CD4-positive, alpha-beta memory T cell (primary cell): ENCODE results near the gene NUP188. TPM values are rescaled to one million over a fixed set of nuclear protein-coding genes. Genes with fewer than 3 reads are reported as not detected.

Experiments used
- CTCF ChIA-PET: fragments of 350-600 bp; sonication (Branson Sonifier 250); formaldehyde crosslinking; loops from one replicate; lab custom pipeline; 2021; ENCODE audit warnings: inconsistent platforms; ENCODE audit not compliant: partially characterized antibody; lab: Charles Lee
- POLR2A ChIA-PET: fragments of 350-600 bp; sonication (Branson Sonifier 250); formaldehyde crosslinking; loops from one replicate; lab custom pipeline; 2021; ENCODE audit not compliant: partially characterized antibody; lab: Charles Lee
- DNase-seq, 5 donors: peaks; one replicate each; pipeline versions ENCODE4 v3.0.0 to v3.0.0-alpha.2; 2020 to 2022; ENCODE audit warnings: mixed read lengths in 1 of 5
- H3K27ac ChIP-seq: one replicate; pipeline ENCODE4 v1.7.0; 2013; ENCODE audit warnings: low read depth, low read length
- H3K27me3 ChIP-seq: 2 replicates; pipeline ENCODE4 v1.7.0; 2013; ENCODE audit warnings: mild to moderate bottlenecking, low read length, moderate library complexity; ENCODE audit not compliant: insufficient read depth
- H3K36me3 ChIP-seq: 2 replicates; pipeline ENCODE4 v1.7.0; 2013; ENCODE audit warnings: mild to moderate bottlenecking, low read length, moderate library complexity; ENCODE audit not compliant: insufficient read depth
- H3K4me1 ChIP-seq: 2 replicates; pipeline ENCODE4 v1.7.0; 2013; ENCODE audit warnings: mild to moderate bottlenecking, low read length, moderate library complexity; ENCODE audit not compliant: insufficient read depth
- H3K4me3 ChIP-seq, 2 donors: one replicate each; pipeline ENCODE4 v1.7.0; 2013; ENCODE audit warnings: low read length in 2 of 2, mild to moderate bottlenecking in 1 of 2
- H3K9me3 ChIP-seq, 2 donors: one replicate each; pipeline ENCODE4 v1.7.0; 2013; ENCODE audit warnings: low read length in 2 of 2, control low read depth in 1 of 2; ENCODE audit not compliant: control insufficient read depth in 1 of 2
- H3K27ac Mint-ChIP-seq, 7 donors: one replicate each; pipeline ENCODE4 v1.8.0; 2020 to 2021; ENCODE audit warnings: mixed read lengths in 7 of 7, mild to moderate bottlenecking in 6 of 7, inconsistent platforms in 3 of 7, moderate library complexity in 3 of 7
- H3K27me3 Mint-ChIP-seq, 2 donors: one replicate each; pipeline ENCODE4 v1.8.0; 2020 to 2021; ENCODE audit warnings: mixed read lengths in 2 of 2
- H3K36me3 Mint-ChIP-seq, 2 donors: one replicate each; pipeline ENCODE4 v1.8.0; 2020 to 2021; ENCODE audit warnings: mixed read lengths in 2 of 2, inconsistent platforms in 1 of 2, mild to moderate bottlenecking in 1 of 2
- H3K4me1 Mint-ChIP-seq, 4 donors: one replicate each; pipeline ENCODE4 v1.8.0; 2020 to 2021; ENCODE audit warnings: mixed read lengths in 4 of 4, mild to moderate bottlenecking in 1 of 4
- H3K4me3 Mint-ChIP-seq, 8 donors: one replicate each; pipeline ENCODE4 v1.8.0; 2020 to 2021; ENCODE audit warnings: mixed read lengths in 8 of 8, mild to moderate bottlenecking in 7 of 8, moderate library complexity in 6 of 8, inconsistent platforms in 3 of 8
- H3K9me3 Mint-ChIP-seq, 8 donors: one replicate each; pipeline ENCODE4 v1.8.0; 2020 to 2021; ENCODE audit warnings: mixed read lengths in 8 of 8, mild to moderate bottlenecking in 5 of 8, inconsistent platforms in 3 of 8, moderate library complexity in 1 of 8
- intact Hi-C: fragments of 100-400 bp; cut with micrococcal nuclease; formaldehyde crosslinking; loops from one replicate; pipeline ENCODE4 v1.15.1; 2023
- polyA plus RNA-seq, 2 donors: library from polyadenylated mRNA; unstranded; fragments of 300-500 nt; fragmentation: Illumina TruSeq; gene quantifications; one replicate each; pipeline ENCODE4 v1.2.3, GENCODE V29; 2021
- total RNA-seq, 2 experiments: library from RNA; stranded (reverse); gene quantifications; one replicate each; pipeline ENCODE4 v1.2.3, GENCODE V29; 2021

The NUP188 gene
- total and polyA plus RNA-seq, 4 experiments from 2014 or later, result 27.2 to 70.8 (median 54.8) TPM

DNA sequence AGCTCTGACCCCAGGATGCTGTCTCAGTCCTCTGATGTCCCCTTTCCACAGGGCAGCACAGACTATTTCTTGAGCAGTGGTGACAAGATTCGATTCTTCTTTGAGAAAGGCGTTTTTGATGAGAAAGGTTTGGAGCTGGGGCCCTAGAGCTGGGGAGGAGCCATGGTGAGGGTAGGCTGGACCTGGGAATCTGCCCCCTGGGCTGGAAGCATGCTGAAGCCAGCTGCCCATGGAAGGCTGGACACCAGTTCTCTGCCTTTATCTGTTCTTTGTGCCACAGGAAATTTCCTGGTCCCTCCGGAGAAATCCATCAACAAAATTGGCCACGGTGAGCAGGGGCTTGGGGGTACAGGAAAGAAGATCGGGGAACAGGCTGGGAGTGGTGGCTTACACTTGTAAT lies 13.8 kb upstream of the NUP188 start:
- no peak overlapping the region for H3K4me3 ChIP-seq
- no peaks in the 10 kb centered on the region for H3K4me1 ChIP-seq
- H3K36me3 ChIP-seq, result no peaks in the 10 kb centered on the region
- H3K4me1 Mint-ChIP-seq, result no peaks in the 10 kb centered on the region
- no peaks in the 10 kb centered on the region for H3K36me3 Mint-ChIP-seq
- no peaks in the 10 kb centered on the region for H3K9me3 Mint-ChIP-seq
- no peak for DNase-seq
- ChIA-PET POLR2A (no interaction called here), CTCF (interaction anchor here (1.0 to 1.6 kb wide), 2 partner anchors 70 to 116 kb away, joined by 5 to 6 read pairs; partner anchors contain the start of gene ENDOG)
- H3K27ac Mint-ChIP-seq, result no peak overlapping the region
- no peak overlapping the region for H3K4me3 Mint-ChIP-seq
- intact Hi-C loops, result no loop called here
- no peaks in the 10 kb centered on the region for H3K27me3 Mint-ChIP-seq
- no peak overlapping the region for H3K27ac ChIP-seq
- no peaks in the 10 kb centered on the region for H3K9me3 ChIP-seq
- no peaks in the 10 kb centered on the region for H3K27me3 ChIP-seq

DNA sequence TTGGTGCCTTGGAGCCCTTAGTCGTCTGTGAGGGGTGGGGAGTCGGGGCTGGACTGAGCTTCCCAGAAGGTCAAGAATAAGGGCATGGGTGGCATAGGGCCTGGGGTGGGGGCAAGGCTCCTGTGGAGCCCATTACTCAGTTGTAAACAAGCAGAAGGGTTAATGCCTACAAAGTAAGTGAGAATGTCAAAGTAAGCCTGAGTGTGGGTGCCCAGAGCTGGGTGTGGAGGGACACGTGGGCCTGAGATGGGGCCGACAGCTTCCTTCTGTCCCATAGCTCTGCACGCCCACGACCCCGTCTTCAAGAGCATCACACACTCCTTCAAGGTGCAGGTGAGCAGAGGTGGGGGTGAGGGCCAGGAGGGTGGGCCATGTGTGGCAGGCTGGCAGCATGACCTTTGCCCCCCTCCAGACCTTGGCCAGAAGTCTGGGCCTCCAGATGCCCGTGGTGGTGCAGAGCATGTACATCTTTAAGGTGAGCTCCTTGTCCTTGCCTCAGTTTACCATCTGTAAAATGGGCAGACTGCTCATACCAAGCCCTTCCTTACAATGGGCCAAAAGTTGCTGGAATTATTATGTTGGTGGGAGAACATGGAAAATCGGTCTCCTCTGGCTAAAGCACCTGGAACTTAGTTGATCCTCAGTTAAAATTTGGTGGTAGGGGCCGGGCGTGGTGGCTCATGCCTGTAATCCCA lies 11.2 kb upstream of the NUP188 start:
- Mint-ChIP-seq H3K4me1 (no peaks in the 10 kb centered on the region), H3K36me3 (no peaks in the 10 kb centered on the region), H3K27ac (no peak overlapping the region), H3K4me3 (no peak overlapping the region), H3K9me3 (no peaks in the 10 kb centered on the region), H3K27me3 (no peaks in the 10 kb centered on the region)
- POLR2A ChIA-PET, result no interaction called here
- no peaks in the 10 kb centered on the region for H3K27me3 ChIP-seq
- intact Hi-C loops, result no loop called here
- no peaks in the 10 kb centered on the region for H3K9me3 ChIP-seq
- H3K4me1 ChIP-seq, result no peaks in the 10 kb centered on the region
- CTCF ChIA-PET, result interaction anchor here (1.9 to 4.0 kb wide), 2 partner anchors 8 to 10 kb away, joined by 4 to 22 read pairs; no protein-coding TSS in a partner anchor
- H3K27ac ChIP-seq, result no peak overlapping the region
- no peak overlapping the region for H3K4me3 ChIP-seq
- no peak for DNase-seq
- no peaks in the 10 kb centered on the region for H3K36me3 ChIP-seq

DNA sequence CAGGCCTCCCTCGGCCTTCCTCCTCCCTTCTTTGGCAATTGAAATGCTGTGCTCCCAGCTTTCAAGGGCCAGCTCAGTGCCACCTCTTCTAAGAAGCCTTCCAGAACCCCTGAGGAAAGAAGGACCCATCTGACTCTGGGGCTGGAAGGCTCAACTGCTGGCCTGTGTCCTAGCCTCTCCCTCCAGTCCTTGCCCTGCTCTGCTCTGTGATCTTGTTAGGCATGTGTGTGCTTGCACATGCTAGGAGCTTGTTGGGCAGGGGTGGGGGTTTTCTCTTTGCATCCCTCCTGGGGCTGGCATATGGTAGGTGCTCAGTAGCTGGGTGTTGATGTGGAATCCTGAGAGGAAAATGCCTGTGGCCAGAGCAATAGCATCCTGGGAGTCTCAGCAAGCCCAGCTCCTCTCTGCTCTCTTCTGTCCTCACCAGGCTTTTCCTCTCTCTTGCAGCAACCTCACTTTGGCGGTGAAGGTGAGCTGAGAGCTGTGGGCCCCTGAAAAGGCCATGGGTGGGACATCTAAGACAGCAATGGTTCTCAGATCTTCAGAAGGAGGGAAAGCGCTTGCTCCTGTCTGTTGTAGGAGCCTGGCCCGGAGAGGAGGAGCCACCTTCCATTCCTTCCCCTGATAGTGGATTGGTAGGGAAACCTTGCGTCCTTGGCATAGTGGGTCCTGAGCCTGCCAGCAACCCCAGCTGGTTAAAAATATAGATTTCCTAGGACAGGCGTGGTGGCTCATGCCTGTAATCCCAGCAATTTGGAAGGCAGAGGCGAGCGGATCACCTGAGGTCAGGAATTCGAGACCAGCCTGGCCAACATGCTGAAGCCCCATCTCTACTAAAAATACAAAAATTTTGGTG lies 10.0 kb upstream of the NUP188 start:
- ChIA-PET CTCF (interaction anchor here (0.9 to 4.0 kb wide), 2 partner anchors 9 to 289 kb away, joined by 4 to 22 read pairs; no protein-coding TSS in a partner anchor), POLR2A (interaction anchor here (1.2 kb wide), 1 partner anchor 10 kb away, joined by 5 read pairs; the partner anchor contains the start of genes DOLK and NUP188)
- Histone ChIP-seq H3K27me3 (no peaks in the 10 kb centered on the region), H3K27ac (no peak overlapping the region), H3K4me1 (no peaks in the 10 kb centered on the region), H3K9me3 (no peaks in the 10 kb centered on the region), H3K4me3 (no peak overlapping the region), H3K36me3 (no peaks in the 10 kb centered on the region)
- Mint-ChIP-seq H3K9me3 (peaks cover 0 to 3% (median 0%) of the 10 kb centered on the region in 8 donors), H3K27me3 (no peaks in the 10 kb centered on the region), H3K36me3 (no peaks in the 10 kb centered on the region), H3K27ac (no peak overlapping the region), H3K4me3 (no peak overlapping the region), H3K4me1 (no peaks in the 10 kb centered on the region)
- no peak for DNase-seq
- intact Hi-C loops, result no loop called here

DNA sequence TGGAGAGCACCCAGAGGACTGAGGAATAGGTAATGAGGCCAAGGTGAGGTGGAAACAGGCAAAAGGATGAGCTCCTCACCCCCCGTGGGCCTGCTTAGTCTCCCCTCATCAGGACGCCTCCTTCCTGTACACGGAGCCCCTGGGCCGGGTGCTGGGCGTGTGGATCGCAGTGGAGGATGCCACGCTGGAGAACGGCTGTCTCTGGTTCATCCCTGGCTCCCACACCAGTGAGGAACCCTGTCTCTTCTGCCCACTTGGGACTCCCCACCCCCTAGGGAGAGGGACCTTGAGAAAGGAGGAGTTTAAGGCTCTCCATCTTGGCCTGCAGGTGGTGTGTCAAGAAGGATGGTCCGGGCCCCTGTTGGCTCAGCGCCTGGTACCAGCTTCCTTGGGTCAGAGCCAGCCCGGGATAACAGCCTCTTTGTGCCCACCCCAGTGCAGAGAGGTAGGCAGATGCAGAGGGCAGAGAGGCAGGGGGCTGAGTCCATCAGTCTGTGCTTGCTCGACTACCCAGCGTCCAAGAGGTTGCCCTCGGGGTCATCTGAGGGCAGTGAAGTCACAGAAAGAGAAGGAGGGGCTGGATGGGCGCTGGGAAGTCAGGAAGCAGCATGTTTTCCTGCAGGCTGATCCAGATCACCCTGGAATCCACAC lies 7.1 kb upstream of the NUP188 start:
- Mint-ChIP-seq H3K36me3 (no peaks in the 10 kb centered on the region), H3K27me3 (no peaks in the 10 kb centered on the region), H3K9me3 (peaks cover 0 to 4% (median 0%) of the 10 kb centered on the region in 8 donors), H3K27ac (peak overlapping the region in 1 of 7 donors; percentile 70), H3K4me3 (no peak overlapping the region), H3K4me1 (peaks cover 0 to 7% (median under 1%) of the 10 kb centered on the region in 4 donors)
- H3K4me3 ChIP-seq, result no peak overlapping the region
- no peaks in the 10 kb centered on the region for H3K36me3 ChIP-seq
- DNase-seq, result no peak
- H3K27ac ChIP-seq, result no peak overlapping the region
- CTCF ChIA-PET, result no interaction called here
- intact Hi-C loops, result no loop called here
- H3K27me3 ChIP-seq, result no peaks in the 10 kb centered on the region
- peaks cover 6% of the 10 kb centered on the region for H3K4me1 ChIP-seq
- H3K9me3 ChIP-seq, result no peaks in the 10 kb centered on the region
- POLR2A ChIA-PET, result no interaction called here

DNA sequence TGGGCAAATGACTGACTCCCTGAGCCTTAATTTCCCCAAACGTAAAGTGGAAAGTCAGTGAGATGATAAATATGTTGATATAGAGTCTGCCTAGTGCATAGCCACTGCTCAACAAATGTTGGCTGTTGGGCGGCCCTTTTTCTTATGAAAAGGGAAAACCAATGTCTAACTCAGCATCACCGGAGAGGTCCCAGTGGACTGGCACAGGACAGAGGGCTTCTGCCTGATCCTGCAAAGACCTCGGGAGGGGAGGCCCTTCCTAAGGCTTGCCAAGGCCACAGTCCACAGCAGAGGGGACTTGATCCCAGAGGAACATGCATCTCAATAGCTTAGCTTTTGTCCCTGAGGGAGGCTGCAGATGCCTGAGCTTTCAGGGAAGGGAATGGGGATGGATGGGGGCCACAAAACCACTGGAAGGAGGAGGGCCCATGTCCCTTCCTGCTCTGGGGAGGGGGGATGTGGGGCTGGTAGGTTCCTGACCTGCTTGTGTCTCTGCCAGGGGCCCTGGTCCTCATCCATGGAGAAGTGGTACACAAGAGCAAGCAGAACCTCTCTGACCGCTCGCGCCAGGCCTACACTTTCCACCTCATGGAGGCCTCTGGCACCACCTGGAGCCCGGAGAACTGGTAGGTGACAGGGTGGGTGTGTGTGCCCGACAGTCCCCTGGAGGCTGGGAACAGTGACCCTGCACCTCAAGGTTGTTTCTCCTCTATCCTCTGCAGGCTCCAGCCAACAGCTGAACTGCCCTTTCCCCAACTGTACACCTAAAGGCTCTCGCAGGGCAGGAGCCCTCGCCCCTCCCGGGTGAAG lies 6.3 kb upstream of the NUP188 start:
- ChIA-PET CTCF (interaction anchor here (1.0 kb wide), 1 partner anchor 13 kb away, joined by 5 read pairs; no protein-coding TSS in a partner anchor), POLR2A (no interaction called here)
- DNase-seq, result no peak
- intact Hi-C loops, result no loop called here
- Mint-ChIP-seq H3K36me3 (peaks cover 0 to 8% of the 10 kb centered on the region in 2 donors), H3K4me3 (no peak overlapping the region), H3K9me3 (peaks cover 0 to 4% (median 0%) of the 10 kb centered on the region in 8 donors), H3K4me1 (peaks cover 4 to 14% (median 8%) of the 10 kb centered on the region in 4 donors), H3K27me3 (no peaks in the 10 kb centered on the region), H3K27ac (peak overlapping the region in 1 of 7 donors; percentile 29)
- H3K36me3 ChIP-seq, result no peaks in the 10 kb centered on the region
- no peaks in the 10 kb centered on the region for H3K27me3 ChIP-seq
- no peak overlapping the region for H3K27ac ChIP-seq
- peaks cover 11% of the 10 kb centered on the region for H3K4me1 ChIP-seq
- H3K9me3 ChIP-seq, result no peaks in the 10 kb centered on the region
- H3K4me3 ChIP-seq, result no peak overlapping the region

DNA sequence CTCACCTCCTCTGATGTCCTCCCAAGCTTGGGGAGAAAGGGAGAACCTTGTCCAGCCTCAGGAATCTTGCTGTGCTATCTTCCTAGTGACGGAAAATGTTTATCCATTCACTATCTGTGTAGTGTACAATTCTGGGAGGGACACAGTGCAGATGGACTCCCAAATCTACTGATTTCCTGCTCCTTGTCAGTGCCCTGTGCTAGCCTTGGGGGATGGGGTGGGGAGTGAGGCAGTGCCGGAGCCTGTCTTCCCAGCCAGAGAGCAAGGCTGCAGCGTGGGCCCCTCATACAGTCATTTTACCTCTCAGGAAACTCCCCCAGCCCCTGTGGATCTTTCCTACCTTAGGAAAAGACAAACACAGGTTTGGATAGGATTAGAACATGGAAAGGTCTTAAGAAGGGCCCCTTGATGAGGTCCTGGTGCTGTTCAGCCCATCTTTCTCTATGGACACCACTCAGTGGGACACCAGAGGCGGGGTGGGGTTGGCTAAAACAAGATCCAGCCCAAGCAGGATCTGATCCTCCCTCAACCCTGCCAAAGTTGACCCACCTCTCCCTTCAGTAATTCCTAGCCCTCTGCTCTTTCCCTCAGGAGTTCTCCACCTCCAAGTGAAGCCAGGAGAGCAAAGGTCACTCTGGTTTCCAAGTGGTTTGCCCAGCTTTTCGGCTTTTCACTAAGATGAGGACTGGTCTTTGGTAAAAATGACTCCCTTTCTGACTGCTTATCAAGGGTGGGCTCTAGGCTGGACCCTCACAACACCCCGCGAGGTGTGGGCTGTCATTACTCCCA lies 3.5 kb upstream of the NUP188 start:
- CTCF ChIA-PET, result no interaction called here
- Mint-ChIP-seq H3K4me1 (peaks cover 13 to 37% (median 25%) of the 10 kb centered on the region in 4 donors), H3K36me3 (peaks cover 0 to 21% of the 10 kb centered on the region in 2 donors), H3K27ac (peak overlapping the region in 1 of 7 donors; percentile 53), H3K9me3 (peaks cover 0 to 4% (median 0%) of the 10 kb centered on the region in 8 donors), H3K27me3 (no peaks in the 10 kb centered on the region), H3K4me3 (peak overlapping the region in 1 of 8 donors; percentile 26)
- DNase-seq, result no peak
- Histone ChIP-seq H3K4me1 (peaks cover 29% of the 10 kb centered on the region), H3K4me3 (no peak overlapping the region), H3K36me3 (no peaks in the 10 kb centered on the region), H3K27ac (no peak overlapping the region), H3K27me3 (no peaks in the 10 kb centered on the region), H3K9me3 (no peaks in the 10 kb centered on the region)
- POLR2A ChIA-PET, result no interaction called here
- intact Hi-C loops, result no loop called here
